Keratinocyte (primary cell): ENCODE measurements around the gene CLRN3. TPM values are rescaled to one million over a fixed set of nuclear protein-coding genes. Genes with fewer than 3 reads are reported as not detected.

Experiments used
- DNase-seq: peaks from one replicate; pipeline ENCODE4 v3.0.0-alpha.2; 2011; ENCODE audit warnings: low read depth, missing footprints, low spot score
- FAIRE-seq: peaks from 2 replicates; lab custom pipeline; 2011; peaks lifted over from hg19 to GRCh38; lab: Jason Lieb, UNC
- H2AFZ ChIP-seq: 2 replicates; pipeline ENCODE4 v1.6.0; 2012; ENCODE audit warnings: low read length, control low read depth, inconsistent platforms; ENCODE audit not compliant: control insufficient read depth
- H3K27ac ChIP-seq: 2 replicates; pipeline ENCODE4 v1.5.1; 2011; ENCODE audit warnings: low read length; ENCODE audit not compliant: control insufficient read depth, insufficient read depth
- H3K27me3 ChIP-seq: 3 replicates; pipeline ENCODE4 v1.6.0; 2011; ENCODE audit warnings: low read length; ENCODE audit not compliant: control insufficient read depth, insufficient read depth; ENCODE audit errors: extremely low read depth
- H3K36me3 ChIP-seq, 2 experiments: 2 replicates in 1 of 2; 3 replicates in 1 of 2; pipeline ENCODE4 v1.5.1; 2011; ENCODE audit warnings: low read length in 2 of 2, mild to moderate bottlenecking in 1 of 2; ENCODE audit not compliant: control insufficient read depth in 2 of 2, insufficient read depth in 2 of 2; ENCODE audit errors: extremely low read depth in 1 of 2
- H3K4me1 ChIP-seq: 3 replicates; pipeline ENCODE4 v1.5.1; 2011; ENCODE audit warnings: low read length; ENCODE audit not compliant: control insufficient read depth, insufficient read depth; ENCODE audit errors: extremely low read depth
- H3K4me2 ChIP-seq: 3 replicates; pipeline ENCODE4 v1.6.0; 2011; ENCODE audit warnings: low read depth, low read length; ENCODE audit not compliant: control insufficient read depth, insufficient read depth; ENCODE audit errors: extremely low read depth
- H3K4me3 ChIP-seq, 3 experiments: fragments of 200-600 bp in 1 of 3; sonication (generic) in 1 of 3; 2 replicates in 2 of 3; 3 replicates in 1 of 3; pipeline ENCODE4 v1.5.1; 2011 to 2016; ENCODE audit warnings: low read length in 3 of 3, mild to moderate bottlenecking in 3 of 3, control low read depth in 2 of 3, inconsistent platforms in 1 of 3, low read depth in 1 of 3, mixed read lengths in 1 of 3, mixed run types in 1 of 3, moderate library complexity in 1 of 3; ENCODE audit not compliant: control insufficient read depth in 2 of 3, insufficient read depth in 2 of 3; ENCODE audit errors: extremely low read depth in 1 of 3
- H3K79me2 ChIP-seq: 2 replicates; pipeline ENCODE4 v1.6.0; 2012; ENCODE audit warnings: low read length; ENCODE audit not compliant: control insufficient read depth, insufficient read depth
- H3K9ac ChIP-seq: 3 replicates; pipeline ENCODE4 v1.6.0; 2011; ENCODE audit warnings: low read length; ENCODE audit not compliant: control insufficient read depth, insufficient read depth; ENCODE audit errors: extremely low read depth
- H3K9me1 ChIP-seq: 3 replicates; pipeline ENCODE4 v1.6.0; 2011; ENCODE audit warnings: low read length; ENCODE audit not compliant: control insufficient read depth, insufficient read depth; ENCODE audit errors: extremely low read depth
- H3K9me3 ChIP-seq: 2 replicates; pipeline ENCODE4 v1.5.1; 2012; ENCODE audit warnings: low read depth, low read length; ENCODE audit not compliant: control insufficient read depth
- H4K20me1 ChIP-seq: 3 replicates; pipeline ENCODE4 v1.6.0; 2011; ENCODE audit warnings: low read length; ENCODE audit not compliant: control insufficient read depth, insufficient read depth; ENCODE audit errors: extremely low read depth
- CTCF ChIP-seq, 3 experiments: IDR thresholded peaks in 1 of 3; conservative IDR thresholded peaks in 1 of 3; optimal IDR thresholded peaks in 1 of 3; 2 replicates in 2 of 3; 3 replicates in 1 of 3; pipeline versions ENCODE3 to v1.5.1; 2011; ENCODE audit warnings: low read length in 3 of 3, mild to moderate bottlenecking in 3 of 3, moderate library complexity in 2 of 3, control low read depth in 1 of 3, inconsistent platforms in 1 of 3; ENCODE audit not compliant: insufficient read depth in 2 of 3; ENCODE audit errors: extremely low read depth in 1 of 3
- EZH2 ChIP-seq: IDR thresholded peaks from one replicate; pipeline ENCODE4 v1.6.1; 2012; ENCODE audit warnings: inconsistent platforms, mild to moderate bottlenecking, low read length, moderate library complexity
- dilution Hi-C: fragments of 300-500 bp; cut with MboI; formaldehyde crosslinking; loops from one replicate; pipeline ENCODE4 v1.7.0; 2020; ENCODE audit warnings: low sequenced_read_pairs; ENCODE audit not compliant: extremely low pct_ligation_motif_present
- polyA plus RNA-seq, 5 experiments: library from polyadenylated mRNA; depleted of rRNA in 3 of 5; stranded (reverse) in 3 of 5; stranded (forward) in 1 of 5; unstranded in 1 of 5; fragments of >200 nt; gene quantifications; 1 replicate in 1 of 5; 2 replicates in 3 of 5; 3 replicates in 1 of 5; pipeline versions ENCODE4 v1.2.1 to v1.2.3, GENCODE V29; 2011 to 2012; ENCODE audit warnings: missing spikeins in 2 of 5, low read depth in 1 of 5, low replicate concordance in 1 of 5

Gene CLRN3
- polyA plus RNA-seq, 1 donor (not counting 4 experiments of a cell fraction or from before 2014, with no cell fraction given), result not detected

GRCh38 chr10:127845756-127846155 is 47.0 kb downstream of the CLRN3 start:
- Histone ChIP-seq H3K9me3 (no peaks in the 10 kb centered on the region), H3K27ac (no peak overlapping the region), H3K79me2 (no peaks in the 10 kb centered on the region), H4K20me1 (no peaks in the 10 kb centered on the region), H3K27me3 (no peaks in the 10 kb centered on the region), H3K9me1 (no peaks in the 10 kb centered on the region), H3K4me1 (no peaks in the 10 kb centered on the region), H3K9ac (no peak overlapping the region), H2AFZ (no peak overlapping the region), H3K4me3 (no peak overlapping the region), H3K36me3 (no peaks in the 10 kb centered on the region), H3K4me2 (no peak overlapping the region)
- DNase-seq (no peak), FAIRE-seq (no peak)
- TF ChIP-seq CTCF (optimal IDR thresholded peaks at IDR 0.05 in 1 of 3, IDR thresholded peaks at IDR 0.05 in 1 of 3, conservative IDR thresholded peaks at IDR 0.05 in 1 of 3; ENCODE audit: extremely low read depth in 1 of 3, insufficient read depth in 2 of 3, low read length in 3 of 3) (no peak), EZH2 (no peak)
- dilution Hi-C loops, result no loop called here

- Histone ChIP-seq H3K79me2 (no peaks in the 10 kb centered on the region), H3K36me3 (no peaks in the 10 kb centered on the region), H3K27me3 (peaks cover under 1% of the 10 kb centered on the region), H4K20me1 (no peaks in the 10 kb centered on the region), H3K27ac (no peak overlapping the region), H3K4me1 (no peaks in the 10 kb centered on the region), H3K4me2 (no peak overlapping the region), H3K9me1 (no peaks in the 10 kb centered on the region), H3K9ac (no peak overlapping the region), H2AFZ (no peak overlapping the region), H3K4me3 (no peak overlapping the region), H3K9me3 (no peaks in the 10 kb centered on the region)
- dilution Hi-C loops, result no loop called here
- DNase-seq (no peak), FAIRE-seq (no peak)
- TF ChIP-seq CTCF (optimal IDR thresholded peaks at IDR 0.05 in 1 of 3, IDR thresholded peaks at IDR 0.05 in 1 of 3, conservative IDR thresholded peaks at IDR 0.05 in 1 of 3; ENCODE audit: extremely low read depth in 1 of 3, insufficient read depth in 2 of 3, low read length in 3 of 3), result no peak
- TF ChIP-seq EZH2, result no peak
Observed at GRCh38 chr10:127840884-127841283, 51.9 kb downstream of the CLRN3 start.
